A549 (cell line): ENCODE measurements around the gene TPH1. TPM values are rescaled to one million over a fixed set of nuclear protein-coding genes. Genes with fewer than 3 reads are reported as not detected.

Experiments
- ATAC-seq, 2 experiments: fragments of 200-7000 bp in 1 of 2; fragments of >200 bp in 1 of 2; cut with Nextera tagmentation in 1 of 2; cut with Tn5 transposase in 1 of 2; 3 replicates each; pipeline versions ENCODE4 v1.8.0 to v1.9.1; 2018 to 2020; ENCODE audit warnings: mild to moderate bottlenecking in 1 of 2, moderate library complexity in 1 of 2
- CTCF ChIA-PET: fragments of 300-600 bp; sonication (Branson Sonifier 250); formaldehyde crosslinking; extraction: SDS; loops from one replicate; lab custom pipeline; 2021; ENCODE audit warnings: antibody characterized with exemption, inconsistent platforms; lab: Yijun Ruan, JAX
- POLR2A ChIA-PET: fragments of 350-600 bp; formaldehyde crosslinking; extraction: SDS; loops from one replicate; lab custom pipeline; 2021; ENCODE audit warnings: antibody characterized with exemption, inconsistent platforms; lab: Yijun Ruan, JAX
- DNase-seq, 2 experiments: peaks; one replicate each; pipeline versions ENCODE4 v3.0.0 to v3.0.0-alpha.2; 2011 to 2016; ENCODE audit warnings: low read depth in 1 of 2, low spot score in 1 of 2
- FAIRE-seq: peaks from 2 replicates; lab custom pipeline; 2011; peaks lifted over from hg19 to GRCh38; lab: Jason Lieb, UNC
- H3K27ac ChIP-seq, 2 experiments: fragments of >200 bp; sonication (Bioruptor Twin); formaldehyde crosslinking; 3 replicates each; pipeline ENCODE4 v1.5.1; 2016 to 2017
- H3K4me1 ChIP-seq: fragments of >200 bp; sonication (Bioruptor Twin); formaldehyde crosslinking; 3 replicates; pipeline ENCODE4 v1.6.1; 2016
- H3K4me2 ChIP-seq: fragments of >200 bp; sonication (Bioruptor Twin); formaldehyde crosslinking; 3 replicates; pipeline ENCODE4 v1.6.1; 2016
- H3K4me3 ChIP-seq: fragments of >200 bp; sonication (Bioruptor Twin); formaldehyde crosslinking; 3 replicates; pipeline ENCODE4 v1.5.1; 2016
- H3K9me3 ChIP-seq: fragments of >200 bp; sonication (Bioruptor Twin); formaldehyde crosslinking; 3 replicates; pipeline ENCODE4 v1.6.1; 2016
- BHLHE40 ChIP-seq: IDR thresholded peaks from 2 replicates; pipeline ENCODE4 v1.6.1; 2012; ENCODE audit warnings: low read depth, low read length, inconsistent platforms
- CBX2 ChIP-seq: fragments of 200-600 bp; sonication (generic); IDR thresholded peaks from 2 replicates; pipeline ENCODE4 v1.6.1; 2016; ENCODE audit warnings: low read depth, mild to moderate bottlenecking, borderline replicate concordance
- CBX8 ChIP-seq: fragments of 200-600 bp; sonication (generic); IDR thresholded peaks from 2 replicates; pipeline ENCODE4 v1.6.1; 2016
- CHD4 ChIP-seq: fragments of 200-600 bp; sonication (generic); IDR thresholded peaks from 2 replicates; pipeline ENCODE4 v1.6.1; 2016; ENCODE audit warnings: antibody characterized with exemption, mild to moderate bottlenecking, borderline replicate concordance
- CTCF ChIP-seq: fragments of >200 bp; sonication (Bioruptor Twin); formaldehyde crosslinking; IDR thresholded peaks from 3 replicates; pipeline ENCODE4 v1.5.1; 2016
- EHF ChIP-seq: fragments of 250-450 bp; sonication (Bioruptor Pico); IDR thresholded peaks from 2 replicates; pipeline ENCODE4 v1.5.0; 2020; ENCODE audit warnings: mild to moderate bottlenecking
- EHMT2 ChIP-seq: fragments of 200-600 bp; sonication (generic); IDR thresholded peaks from 2 replicates; pipeline ENCODE4 v1.6.1; 2016; ENCODE audit warnings: antibody characterized with exemption, low read depth, mild to moderate bottlenecking, moderate library complexity
- ESRRA ChIP-seq: fragments of 150-350 bp; IDR thresholded peaks from 2 replicates; pipeline ENCODE4 v1.6.1; 2014; ENCODE audit warnings: mild to moderate bottlenecking, low read length, borderline replicate concordance
- FOSB ChIP-seq: fragments of 250-450 bp; sonication (Bioruptor Pico); IDR thresholded peaks from 2 replicates; pipeline ENCODE4 v1.5.0; 2020; ENCODE audit warnings: mild to moderate bottlenecking, moderate library complexity
- HDAC2 ChIP-seq: fragments of 200-600 bp; sonication (generic); IDR thresholded peaks from 2 replicates; pipeline ENCODE4 v1.6.1; 2016
- HES2 ChIP-seq: fragments of >200 bp; sonication (Bioruptor Twin); formaldehyde crosslinking; IDR thresholded peaks from 2 replicates; pipeline ENCODE4 v1.6.1; 2016
- HEYL ChIP-seq: fragments of 250-450 bp; sonication (Bioruptor Pico); IDR thresholded peaks from 2 replicates; pipeline ENCODE4 v1.8.0; 2021; ENCODE audit warnings: mild to moderate bottlenecking, moderate library complexity
- HMGXB4 ChIP-seq: fragments of 250-450 bp; sonication (Bioruptor Pico); IDR thresholded peaks from 2 replicates; pipeline ENCODE4 v1.5.0; 2021; ENCODE audit warnings: mild to moderate bottlenecking, moderate library complexity, borderline replicate concordance
- HOXA7 ChIP-seq: fragments of 250-450 bp; sonication (Bioruptor Pico); IDR thresholded peaks from 2 replicates; pipeline ENCODE4 v1.5.0; 2020; ENCODE audit warnings: mild to moderate bottlenecking, moderate library complexity
- HOXB13 ChIP-seq: fragments of 250-450 bp; sonication (Bioruptor Pico); IDR thresholded peaks from 2 replicates; pipeline ENCODE4 v1.5.0; 2020; ENCODE audit warnings: low read depth, mild to moderate bottlenecking, moderate library complexity
- HOXB5 ChIP-seq: fragments of 250-450 bp; sonication (Bioruptor Pico); IDR thresholded peaks from 2 replicates; pipeline ENCODE4 v1.5.0; 2020; ENCODE audit warnings: mild to moderate bottlenecking, moderate library complexity
- KDM1A ChIP-seq: fragments of 200-600 bp; sonication (generic); IDR thresholded peaks from 2 replicates; pipeline ENCODE4 v1.6.1; 2016; ENCODE audit warnings: low read depth, mild to moderate bottlenecking
- MAX ChIP-seq: IDR thresholded peaks from 2 replicates; pipeline ENCODE4 v1.6.1; 2012
- MYC ChIP-seq: IDR thresholded peaks from 2 replicates; pipeline ENCODE4 v1.6.1; 2012; ENCODE audit warnings: mild to moderate bottlenecking, inconsistent platforms, low read length, improper control_type of control experiment, borderline replicate concordance
- NPAS2 ChIP-seq: fragments of 250-450 bp; sonication (Bioruptor Pico); IDR thresholded peaks from 2 replicates; pipeline ENCODE4 v1.8.0; 2022; ENCODE audit warnings: mild to moderate bottlenecking, moderate library complexity, borderline replicate concordance
- POLR2A ChIP-seq: IDR thresholded peaks from 2 replicates; pipeline ENCODE4 v1.6.1; 2012; ENCODE audit warnings: mild to moderate bottlenecking, low read length
- RAD21 ChIP-seq, 2 experiments: fragments of >200 bp in 1 of 2; sonication (Bioruptor Twin) in 1 of 2; formaldehyde crosslinking in 1 of 2; IDR thresholded peaks in 1 of 2; conservative IDR thresholded peaks in 1 of 2; 2 replicates in 1 of 2; 3 replicates in 1 of 2; pipeline ENCODE4 v1.6.1; 2012 to 2018; ENCODE audit warnings: inconsistent platforms in 1 of 2
- RARB ChIP-seq: fragments of 250-450 bp; sonication (Bioruptor Pico); IDR thresholded peaks from 2 replicates; pipeline ENCODE4 v1.8.0; 2021; ENCODE audit warnings: mild to moderate bottlenecking, moderate library complexity
- RCOR1 ChIP-seq: fragments of 150-350 bp; IDR thresholded peaks from 2 replicates; pipeline ENCODE4 v1.6.1; 2014; ENCODE audit warnings: antibody characterized with exemption, low read length, low read depth
- SMC3 ChIP-seq: fragments of >200 bp; sonication (Bioruptor Twin); formaldehyde crosslinking; IDR thresholded peaks from 3 replicates; pipeline ENCODE4 v1.6.1; 2018; ENCODE audit warnings: inconsistent platforms
- ZC3H11A ChIP-seq: fragments of 450-650 bp; IDR thresholded peaks from 2 replicates; pipeline ENCODE4 v1.6.1; 2014; ENCODE audit warnings: antibody characterized with exemption, mild to moderate bottlenecking
- ZNF302 ChIP-seq: fragments of 250-450 bp; sonication (Bioruptor Pico); IDR thresholded peaks from 2 replicates; pipeline ENCODE4 v1.9.0; 2021; ENCODE audit warnings: inconsistent platforms, mild to moderate bottlenecking, moderate library complexity
- ZSCAN20 ChIP-seq: fragments of 250-450 bp; sonication (Bioruptor Pico); IDR thresholded peaks from 2 replicates; pipeline ENCODE4 v1.8.0; 2022; ENCODE audit warnings: mild to moderate bottlenecking, moderate library complexity
- WGBS: methylation state at CpG from one replicate; pipeline ENCODE4 v1.1.6; 2017; ENCODE audit errors: missing lambda C conversion rate; 5-methylcytosine and 5-hydroxymethylcytosine counted together
- polyA plus RNA-seq, 4 experiments: library from polyadenylated mRNA; depleted of rRNA in 3 of 4; stranded (reverse); fragments of >200 nt; fragmentation: RNase III in 1 of 4; extraction: RNeasy Plus Mini Kit Qiagen cat#74134 plus additional on column Dnase treatment in 1 of 4; gene quantifications; 2 replicates in 3 of 4; 3 replicates in 1 of 4; pipeline ENCODE4 v1.2.3, GENCODE V29; 2011 to 2017

TPH1 gene
- polyA plus RNA-seq, 2 of the 4 experiments (the other 2 are of a cell fraction), result 0.09 to 0.34 TPM

- TF ChIP-seq RARB (CRISPR knock-in tag), result no peak
- no peak for TF ChIP-seq MYC
- no peak for TF ChIP-seq POLR2A
- no peak for TF ChIP-seq NPAS2 (CRISPR knock-in tag)
- TF ChIP-seq ZC3H11A, result no peak
- no peak for TF ChIP-seq RAD21 (conservative IDR thresholded peaks at IDR 0.05 in 1 of 2, IDR thresholded peaks at IDR 0.05 in 1 of 2)
- no peak for TF ChIP-seq ESRRA
- TF ChIP-seq HDAC2, result no peak
- TF ChIP-seq CTCF, result no peak
- TF ChIP-seq SMC3, result no peak
- no peak for TF ChIP-seq CBX2
- TF ChIP-seq RCOR1, result no peak
- TF ChIP-seq EHMT2, result no peak
- no peak for TF ChIP-seq FOSB (CRISPR knock-in tag)
- WGBS, result 30% methylated on average over 11 of the region's 11 CpGs
- peak overlapping the region; percentile 83 for H3K4me3 ChIP-seq
- peak overlapping the region; percentile 87 to 91 for H3K27ac ChIP-seq
- DNase-seq (peak in 1 of 2 experiments; percentile 10), ATAC-seq (peak; percentile 6 to 11; a peak in 1 of 6 replicates), FAIRE-seq (no peak)
- ChIA-PET POLR2A (interaction anchor here (1.3 kb wide), 1 partner anchor 92 kb away, joined by 4 read pairs; the partner anchor contains the start of gene SAAL1), CTCF (interaction anchor here (1.0 to 1.4 kb wide), 2 partner anchors 10 to 102 kb away, joined by 3 to 6 read pairs; no protein-coding TSS in a partner anchor)
- H3K9me3 ChIP-seq, result no peaks in the 10 kb centered on the region
- H3K4me2 ChIP-seq, result peak overlapping the region; percentile 94
- peaks cover 11% of the 10 kb centered on the region; the same call in 2 of the 3 replicates for H3K4me1 ChIP-seq
These were observed 32.1 kb downstream of the TPH1 start for GRCh38 chr11:18013790-18014507.

GRCh38 chr11:18012906-18013781, 32.9 kb downstream of the TPH1 start, which contains the start of gene SERGEF:
TSS of gene SERGEF (minus strand) at chr11:18013047. CDS start at chr11:18013010, 37 bp downstream.
- FAIRE-seq (no peak), DNase-seq (peak; percentile 73 to 89), ATAC-seq (peak; percentile 94 to 95)
- Histone ChIP-seq H3K27ac (peak within 1 kb of the TSS; percentile 87 to 91), H3K4me1 (peaks cover 11% of the 10 kb centered on the region; the same call in 2 of the 3 replicates), H3K9me3 (no peaks in the 10 kb centered on the region), H3K4me3 (peak within 1 kb of the TSS; percentile 83), H3K4me2 (peak within 1 kb of the TSS; percentile 98)
- POLR2A ChIA-PET, result interaction anchor here (0.6 to 1.3 kb wide), 2 partner anchors 93 to 303 kb away, joined by 4 read pairs; partner anchors contain the start of gene SAAL1
- CTCF ChIA-PET, result interaction anchor here (1.0 to 1.4 kb wide), 4 partner anchors 10 to 282 kb away, joined by 3 to 6 read pairs (median 5); no protein-coding TSS in a partner anchor
- 1% methylated on average over 45 of the region's 93 CpGs for WGBS
- no peak for TF ChIP-seq CBX2
- no peak for TF ChIP-seq KDM1A
- TF ChIP-seq ZSCAN20 (CRISPR knock-in tag), result no peak
- TF ChIP-seq MAX, result peak; percentile 80
- TF ChIP-seq CHD4, result no peak
- no peak for TF ChIP-seq CTCF
- TF ChIP-seq HOXB5 (CRISPR knock-in tag), result no peak
- no peak for TF ChIP-seq RARB (CRISPR knock-in tag)
- no peak for TF ChIP-seq HOXB13 (CRISPR knock-in tag)
- no peak for TF ChIP-seq ZNF302 (CRISPR knock-in tag)
- TF ChIP-seq HEYL (CRISPR knock-in tag), result no peak; the same call in 1 of the 2 replicates
- TF ChIP-seq RAD21 (conservative IDR thresholded peaks at IDR 0.05 in 1 of 2, IDR thresholded peaks at IDR 0.05 in 1 of 2), result no peak
- TF ChIP-seq BHLHE40, result no peak
- TF ChIP-seq EHF (CRISPR knock-in tag), result no peak
- no peak for TF ChIP-seq HMGXB4 (CRISPR knock-in tag)
- no peak for TF ChIP-seq HES2
- TF ChIP-seq HOXA7 (CRISPR knock-in tag), result no peak
- TF ChIP-seq CBX8, result no peak
- TF ChIP-seq EHMT2, result no peak
